HG03457 (cell line): ENCODE data around the gene ABCB8.

Source experiments
- ATAC-seq: cut with Tn5 transposase; IDR thresholded peaks from one replicate; pipeline ENCODE4 v1.9.1; 2021; ENCODE audit warnings: moderate number of reproducible peaks; ENCODE audit not compliant: unreplicated experiment

The ABCB8 gene

GRCh38 chr7:151028131-151028947 lies at the start of gene ABCB8:
Gene ABCB8, plus strand, starts transcription at chr7:151028450. Its CDS starts 66 bp downstream, at chr7:151028516.
- peak; percentile 92 for ATAC-seq

GRCh38 chr7:150979713-150980390 lies 48.4 kb upstream of the ABCB8 start:
- ATAC-seq = no peak

- no peak for ATAC-seq
Observed at GRCh38 chr7:150980663-150981062, 47.6 kb upstream of the ABCB8 start.

GRCh38 chr7:150981644-150982043 lies 46.6 kb upstream of the ABCB8 start:
- no peak for ATAC-seq

- no peak for ATAC-seq
Observed at GRCh38 chr7:150982351-150982750, 45.9 kb upstream of the ABCB8 start.

GRCh38 chr7:150983893-150984368 lies 44.3 kb upstream of the ABCB8 start:
- no peak for ATAC-seq

- no peak for ATAC-seq
Observed at GRCh38 chr7:150986099-150986512, 42.1 kb upstream of the ABCB8 start.

- no peak for ATAC-seq
Observed at GRCh38 chr7:150986556-150986955, 41.7 kb upstream of the ABCB8 start.

GRCh38 chr7:150988230-150989226 lies 39.7 kb upstream of the ABCB8 start:
- ATAC-seq = no peak

GRCh38 chr7:150989456-150989855 lies 38.8 kb upstream of the ABCB8 start:
- ATAC-seq = no peak

- ATAC-seq = no peak
Observed at GRCh38 chr7:150990416-150991186, 37.6 kb upstream of the ABCB8 start, which contains the start of gene NOS3. Gene NOS3, plus strand, starts transcription at chr7:150991017. Its CDS starts 2,787 bp downstream, at chr7:150993804.

GRCh38 chr7:150992051-150992640 lies 36.1 kb upstream of the ABCB8 start:
- ATAC-seq = no peak

GRCh38 chr7:150992833-150993302 lies 35.4 kb upstream of the ABCB8 start:
- no peak for ATAC-seq

- no peak for ATAC-seq
Observed at GRCh38 chr7:150993511-150993910, 34.7 kb upstream of the ABCB8 start.

GRCh38 chr7:150994141-150994837 lies 34.0 kb upstream of the ABCB8 start:
- no peak for ATAC-seq

GRCh38 chr7:150994838-150995510 lies 33.3 kb upstream of the ABCB8 start:
- ATAC-seq = no peak

- no peak for ATAC-seq
Observed at GRCh38 chr7:150996376-150997074, 31.7 kb upstream of the ABCB8 start.

- ATAC-seq = no peak
Observed at GRCh38 chr7:150997075-150997511, 31.2 kb upstream of the ABCB8 start.
